H1 (cell line): Measurements from ENCODE around the gene ALDH3B1. TPM values are rescaled to one million over a fixed set of nuclear protein-coding genes. Genes with fewer than 3 reads are reported as not detected.
A peak's percentile ranks its signal among the peaks of the same experiment; 100 is the strongest.

Experiments used
- CTCF ChIA-PET: fragments of 300-600 bp; sonication (Branson Sonifier 250); formaldehyde crosslinking; loops from one replicate; lab custom pipeline; 2021; ENCODE audit not compliant: partially characterized antibody; lab: Charles Lee
- POLR2A ChIA-PET: fragments of 300-600 bp; sonication (Branson Sonifier 250); formaldehyde crosslinking; loops from one replicate; lab custom pipeline; 2021; ENCODE audit warnings: inconsistent platforms; ENCODE audit not compliant: partially characterized antibody; lab: Charles Lee
- DNase-seq, 2 experiments: peaks; one replicate each; pipeline versions ENCODE4 v3.0.0 to v3.0.0-alpha.2; 2010 to 2022; ENCODE audit warnings: low spot score in 2 of 2, low read depth in 1 of 2, mixed read lengths in 1 of 2
- FAIRE-seq: peaks from 2 replicates; lab custom pipeline; 2011; peaks lifted over from hg19 to GRCh38; lab: Jason Lieb, UNC
- H2AFZ ChIP-seq: 2 replicates; pipeline ENCODE4 v1.8.1; 2012; ENCODE audit warnings: low read length, inconsistent platforms
- H2AK5ac ChIP-seq: 2 replicates; pipeline ENCODE4 v1.6.1; 2013; ENCODE audit warnings: low read depth, low read length
- H2BK120ac ChIP-seq: replicated peaks from 2 replicates; pipeline ENCODE3; 2013; ENCODE audit warnings: low read depth, low read length, inconsistent platforms
- H2BK12ac ChIP-seq: 2 replicates; pipeline ENCODE4 v1.6.1; 2013; ENCODE audit warnings: low read depth, low read length
- H2BK15ac ChIP-seq: 2 replicates; pipeline ENCODE4 v1.6.1; 2013; ENCODE audit warnings: low read length
- H2BK20ac ChIP-seq: 2 replicates; pipeline ENCODE4 v1.6.1; 2013; ENCODE audit warnings: low read length
- H2BK5ac ChIP-seq: 2 replicates; pipeline ENCODE4 v1.6.1; 2013; ENCODE audit warnings: low read depth, low read length
- H3K14ac ChIP-seq: 2 replicates; pipeline ENCODE4 v1.6.1; 2013; ENCODE audit warnings: inconsistent platforms; ENCODE audit not compliant: insufficient read length
- H3K18ac ChIP-seq: 2 replicates; pipeline ENCODE4 v1.6.1; 2013; ENCODE audit warnings: low read length; ENCODE audit errors: extremely low read depth
- H3K23ac ChIP-seq: 2 replicates; pipeline ENCODE4 v1.6.1; 2013; ENCODE audit warnings: inconsistent platforms; ENCODE audit not compliant: insufficient read length
- H3K23me2 ChIP-seq: 2 replicates; pipeline ENCODE4 v1.6.1; 2013; ENCODE audit warnings: low read depth, low read length
- H3K27ac ChIP-seq: 2 replicates; pipeline ENCODE4 v1.6.1; 2011; ENCODE audit warnings: low read depth, low read length, inconsistent platforms
- H3K27me3 ChIP-seq, 4 experiments: replicated peaks in 1 of 4; 1 replicate in 1 of 4; 2 replicates in 3 of 4; pipeline versions ENCODE4 v1.6.1 to v1.8.1; 2011 to 2013; ENCODE audit warnings: low read length in 3 of 4, mild to moderate bottlenecking in 3 of 4, inconsistent platforms in 2 of 4, mixed read lengths in 2 of 4, moderate library complexity in 1 of 4; ENCODE audit not compliant: control insufficient read depth in 3 of 4, insufficient read depth in 3 of 4; ENCODE audit errors: extremely low read depth in 1 of 4
- H3K36me3 ChIP-seq, 4 experiments: 2 replicates each; pipeline versions ENCODE4 v1.6.1 to v1.8.1; 2011 to 2013; ENCODE audit warnings: mild to moderate bottlenecking in 4 of 4, low read length in 3 of 4, moderate library complexity in 2 of 4, control low read depth in 1 of 4, inconsistent platforms in 1 of 4; ENCODE audit not compliant: insufficient read depth in 4 of 4, control insufficient read depth in 2 of 4
- H3K4ac ChIP-seq: replicated peaks from 2 replicates; pipeline ENCODE3; 2013; ENCODE audit warnings: low read length, low read depth, mixed read lengths, inconsistent platforms; ENCODE audit not compliant: insufficient read length
- H3K4me1 ChIP-seq, 4 experiments: replicated peaks in 1 of 4; 1 replicate in 1 of 4; 2 replicates in 3 of 4; pipeline versions ENCODE4 v1.6.1 to v1.8.1; 2011 to 2013; ENCODE audit warnings: low read length in 3 of 4, inconsistent platforms in 2 of 4, mixed read lengths in 1 of 4; ENCODE audit not compliant: insufficient read depth in 4 of 4, control insufficient read depth in 3 of 4
- H3K4me2 ChIP-seq, 2 experiments: 2 replicates each; pipeline versions ENCODE4 v1.6.1 to v1.8.1; 2011 to 2013; ENCODE audit warnings: low read depth in 2 of 2, low read length in 2 of 2, control low read depth in 1 of 2, inconsistent platforms in 1 of 2, mild to moderate bottlenecking in 1 of 2; ENCODE audit not compliant: insufficient read depth in 1 of 2
- H3K4me3 ChIP-seq, 4 experiments: fragments of 200-600, 300-600 bp in 1 of 4; sonication (generic), shearing (Covaris generic), sonication (Bioruptor Twin) in 1 of 4; 2 replicates each; pipeline versions ENCODE4 v1.5.1 to v1.8.1; 2011 to 2016; ENCODE audit warnings: low read length in 4 of 4, low read depth in 3 of 4, control low read depth in 2 of 4, inconsistent platforms in 2 of 4, mild to moderate bottlenecking in 2 of 4, mixed read lengths in 1 of 4, moderate library complexity in 1 of 4; ENCODE audit not compliant: insufficient read depth in 2 of 4; ENCODE audit errors: extremely low read depth in 1 of 4
- H3K56ac ChIP-seq: replicated peaks from 2 replicates; pipeline ENCODE3; 2013; ENCODE audit warnings: low read depth, mild to moderate bottlenecking, mixed read lengths, low read length, inconsistent platforms; ENCODE audit not compliant: insufficient read length
- H3K79me1 ChIP-seq: 2 replicates; pipeline ENCODE4 v1.6.1; 2013; ENCODE audit warnings: low read depth, low read length, control low read depth
- H3K79me2 ChIP-seq, 2 experiments: 2 replicates each; pipeline versions ENCODE4 v1.6.1 to v1.8.1; 2012 to 2013; ENCODE audit warnings: low read length in 2 of 2, mild to moderate bottlenecking in 2 of 2, inconsistent platforms in 1 of 2; ENCODE audit not compliant: insufficient read depth in 2 of 2, control insufficient read depth in 1 of 2
- H3K9ac ChIP-seq, 4 experiments: replicated peaks in 1 of 4; 1 replicate in 1 of 4; 2 replicates in 3 of 4; pipeline versions ENCODE4 v1.6.1 to v1.8.1; 2011 to 2013; ENCODE audit warnings: low read depth in 3 of 4, low read length in 3 of 4, control low read depth in 2 of 4, mild to moderate bottlenecking in 2 of 4, moderate library complexity in 2 of 4, inconsistent platforms in 1 of 4; ENCODE audit errors: extremely low read depth in 1 of 4
- H3K9me3 ChIP-seq, 2 experiments: 2 replicates each; pipeline versions ENCODE4 v1.6.1 to v1.8.1; 2012 to 2013; ENCODE audit warnings: mild to moderate bottlenecking in 2 of 2, moderate library complexity in 2 of 2, control low read depth in 1 of 2, inconsistent platforms in 1 of 2, low read depth in 1 of 2, low read length in 1 of 2, mixed read lengths in 1 of 2; ENCODE audit not compliant: insufficient read depth in 2 of 2
- H4K20me1 ChIP-seq, 2 experiments: replicated peaks in 1 of 2; 2 replicates each; pipeline versions ENCODE3 to v1.8.1; 2011 to 2013; ENCODE audit warnings: inconsistent platforms in 2 of 2, low read length in 2 of 2, mild to moderate bottlenecking in 1 of 2; ENCODE audit not compliant: insufficient read depth in 2 of 2, control insufficient read depth in 1 of 2
- H4K5ac ChIP-seq: 2 replicates; pipeline ENCODE4 v1.6.1; 2013; ENCODE audit warnings: low read length, low read depth, mixed read lengths, inconsistent platforms; ENCODE audit not compliant: insufficient read length
- H4K8ac ChIP-seq: 2 replicates; pipeline ENCODE4 v1.8.0; 2013; ENCODE audit warnings: mild to moderate bottlenecking, moderate library complexity, low read length, inconsistent platforms; ENCODE audit not compliant: insufficient read depth; ENCODE audit errors: extremely low read depth
- H4K91ac ChIP-seq: replicated peaks from 2 replicates; pipeline ENCODE3; 2013; ENCODE audit warnings: low read length, mixed read lengths, inconsistent platforms; ENCODE audit not compliant: insufficient read length
- CBX8 ChIP-seq: fragments of 300-800, 300-1000 bp; sonication (generic); IDR thresholded peaks from 2 replicates; pipeline ENCODE4 v1.7.1; 2016; ENCODE audit warnings: low read depth, low read length, borderline replicate concordance
- CREB1 ChIP-seq: IDR thresholded peaks from 2 replicates; pipeline ENCODE4 v1.6.1; 2012; ENCODE audit warnings: inconsistent platforms
- MAFK ChIP-seq: IDR thresholded peaks from 2 replicates; pipeline ENCODE4 v1.6.1; 2012; ENCODE audit warnings: low read depth, mild to moderate bottlenecking, improper control_type of control experiment, low read length
- RBBP5 ChIP-seq: IDR thresholded peaks from 2 replicates; pipeline ENCODE4 v1.7.1; 2012; ENCODE audit warnings: low read depth, mild to moderate bottlenecking, inconsistent platforms, low read length, moderate library complexity, borderline replicate concordance
- SAP30 ChIP-seq: fragments of 300-600 bp; sonication (generic); IDR thresholded peaks from 2 replicates; pipeline ENCODE4 v1.7.1; 2012; ENCODE audit warnings: low read length, moderate library complexity, mild to moderate bottlenecking, inconsistent platforms; ENCODE audit not compliant: insufficient read depth, insufficient replicate concordance
- SIRT6 ChIP-seq: IDR thresholded peaks from one replicate; pipeline ENCODE4 v1.7.1; 2012; ENCODE audit warnings: low read length, inconsistent platforms
- SRF ChIP-seq: IDR thresholded peaks from 2 replicates; pipeline ENCODE4 v1.6.1; 2011; ENCODE audit warnings: mild to moderate bottlenecking, low read depth, low read length, moderate library complexity
- SUZ12 ChIP-seq: fragments of 200-600 bp; sonication (generic); IDR thresholded peaks from 2 replicates; pipeline ENCODE4 v1.6.1; 2012; ENCODE audit warnings: mild to moderate bottlenecking, inconsistent platforms, low read length, moderate library complexity, mixed read lengths
- TAF1 ChIP-seq: IDR thresholded peaks from 2 replicates; pipeline ENCODE4 v1.6.1; 2011; ENCODE audit warnings: mild to moderate bottlenecking, low read depth, low read length
- TAF7 ChIP-seq: optimal IDR thresholded peaks from 2 replicates; pipeline ENCODE3; 2011; ENCODE audit warnings: low read depth, mild to moderate bottlenecking, inconsistent platforms, low read length, moderate library complexity, borderline replicate concordance
- WGBS, 2 experiments: shearing (Covaris generic) in 1 of 2; methylation state at CpG; one replicate each; pipeline versions ENCODE4 v1.1.6 to v1.1.7; 2013 to 2015; ENCODE audit warnings: low lambda C conversion rate in 2 of 2, mixed read lengths in 2 of 2, inconsistent platforms in 1 of 2, low coverage in 1 of 2, missing lambda C conversion rate in 1 of 2; ENCODE audit not compliant: insufficient replicate concordance in 2 of 2, insufficient coverage in 1 of 2, insufficient read length in 1 of 2; ENCODE audit errors: extremely low coverage in 1 of 2, missing lambda C conversion rate in 1 of 2; 5-methylcytosine and 5-hydroxymethylcytosine counted together
- polyA plus RNA-seq, 7 experiments: library from polyadenylated mRNA; depleted of rRNA in 3 of 7; stranded (reverse) in 5 of 7; unstranded in 2 of 7; fragments of >200 nt in 5 of 7; fragments of 200-250 nt in 2 of 7; gene quantifications; 1 replicate in 5 of 7; 2 replicates in 1 of 7; 4 replicates in 1 of 7; pipeline versions ENCODE4 v1.2.1 to v1.2.3, GENCODE V29; 2011 to 2013; ENCODE audit warnings: missing spikeins in 2 of 7, mixed read lengths in 2 of 7
- total RNA-seq: library from RNA; stranded (reverse); fragmentation: NEBNext Ultra II Directional; extraction: Animal tissue kit (Norgen Biotek cat#: 25700); gene quantifications from 2 replicates; pipeline ENCODE4 v1.2.1, GENCODE V29; 2021

ALDH3B1 gene
- total and polyA plus RNA-seq, 2 of the 8 experiments (the other 6 are each of a cell fraction or from before 2014, with no cell fraction given), result 0.32 to 0.47 TPM

DNA sequence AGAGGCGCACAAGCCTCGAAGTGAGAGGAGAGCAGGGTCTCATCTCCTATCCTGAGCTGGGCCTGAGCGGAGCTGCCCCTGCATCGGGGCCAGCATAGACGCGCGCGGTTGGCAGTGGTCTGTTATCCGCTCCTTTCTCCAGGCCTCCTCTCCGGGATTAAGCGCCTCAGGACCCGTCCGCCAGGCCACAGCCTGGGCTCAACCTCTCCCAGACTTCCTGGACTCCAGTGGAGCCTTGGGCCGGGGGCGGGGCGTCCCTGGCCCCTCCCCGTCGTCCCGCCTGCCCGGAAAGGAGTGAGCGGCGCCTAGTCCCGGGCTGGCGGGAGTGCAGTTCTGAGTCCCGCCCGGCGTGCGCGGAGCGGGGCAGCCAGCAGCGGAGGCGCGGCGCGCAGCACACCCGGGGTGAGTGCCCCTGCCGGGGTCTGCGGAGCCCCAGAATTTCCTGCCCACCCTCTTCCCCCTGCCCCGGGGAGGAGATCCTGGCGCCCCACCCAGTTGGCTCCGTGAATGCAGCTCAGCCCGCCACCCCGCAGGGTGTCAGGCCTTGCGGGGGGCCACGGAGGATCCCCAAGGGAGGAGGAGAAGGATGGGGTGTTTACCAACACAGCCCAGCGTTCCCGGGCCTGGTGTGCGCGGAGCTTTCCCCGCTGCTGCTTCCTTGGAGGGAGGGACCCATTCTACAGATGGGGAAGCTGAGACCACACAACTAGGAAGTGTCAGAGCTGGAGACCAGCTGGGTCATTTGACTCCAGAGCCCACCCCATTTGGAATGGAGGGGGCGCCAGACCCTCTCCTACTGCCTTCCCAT, 28.8 kb downstream of the ALDH3B1 start, which contains the start of gene TCIRG1:
TCIRG1 (plus strand) TSS at position 308 of the 808 bp plus-strand sequence. CDS start 2,247 bp downstream, outside the sequence.
- Histone ChIP-seq H2BK5ac (peak within 1 kb of the TSS; percentile 88), H2AFZ (no peak within 1 kb of the TSS), H3K23ac (no peak within 1 kb of the TSS), H3K9ac (peak within 1 kb of the TSS in 2 of 4 experiments; percentile 29 to 48; a peak in 2 of 7 replicates), H3K4ac (peak within 1 kb of the TSS; percentile 94), H3K14ac (no peak within 1 kb of the TSS), H3K27me3 (no peaks in the 10 kb centered on the region), H3K27ac (0 out of 2 replicates have a peak within 1 kb of the TSS, but pooled peaks have one; percentile 24), H2AK5ac (peak within 1 kb of the TSS; percentile 60; the same call in 1 of the 2 replicates), H4K91ac (peak within 1 kb of the TSS; percentile 88), H2BK15ac (peak within 1 kb of the TSS; percentile 81), H3K4me3 (peak within 1 kb of the TSS; percentile 22 to 66 (median 42)), H3K79me1 (no peaks in the 10 kb centered on the region), H4K5ac (peak within 1 kb of the TSS; percentile 59), H3K23me2 (no peaks in the 10 kb centered on the region; the same call in 1 of the 2 replicates), H3K4me2 (peak within 1 kb of the TSS; percentile 26 to 77; a peak in 3 of 4 replicates), H2BK12ac (peak within 1 kb of the TSS; percentile 90; the same call in 1 of the 2 replicates), H4K8ac (peak within 1 kb of the TSS; percentile 90), H4K20me1 (peaks cover 0 to 2% of the 10 kb centered on the region in 2 experiments), H3K79me2 (no peaks in the 10 kb centered on the region), H3K36me3 (peaks cover 2 to 5% (median 4%) of the 10 kb centered on the region in 4 experiments; a peak in 5 of 8 replicates), H3K18ac (peak within 1 kb of the TSS; percentile 97), H3K9me3 (no peaks in the 10 kb centered on the region), H2BK120ac (peak within 1 kb of the TSS; percentile 83), H2BK20ac (peak within 1 kb of the TSS; percentile 72; the same call in 1 of the 2 replicates), H3K4me1 (peaks cover 4 to 25% (median 20%) of the 10 kb centered on the region in 4 experiments), H3K56ac (peak within 1 kb of the TSS; percentile 59)
- WGBS, 2 experiments, result 16% methylated on average over 51 of the region's 51 CpGs; no CpG with 5 or more reads in 1 of the 2 experiments
- peak; percentile 47 to 77 for DNase-seq
- FAIRE-seq, result no peak
- ChIA-PET CTCF (interaction anchor here (0.5 to 2.3 kb wide), 6 partner anchors 13 to 219 kb away, joined by 3 to 6 read pairs (median 4); no protein-coding TSS in a partner anchor), POLR2A (interaction anchor here (0.5 to 16.6 kb wide), 13 partner anchors 10 to 169 kb away, joined by 3 to 183 read pairs (median 5); partner anchors contain the start of gene CHKA)
- TF ChIP-seq CBX8 (no peak), SUZ12 (no peak), SIRT6 (no peak), SAP30 (no peak), SRF (no peak), TAF1 (peak; percentile 58), CREB1 (no peak), MAFK (no peak), RBBP5 (no peak), TAF7 (peak; percentile 58)
